Keratinocyte (primary cell): ENCODE results near the gene GABRB1. TPM values are rescaled to one million over a fixed set of nuclear protein-coding genes. Genes with fewer than 3 reads are reported as not detected.

Experiments
- DNase-seq: peaks from one replicate; pipeline ENCODE4 v3.0.0-alpha.2; 2011; ENCODE audit warnings: low read depth, missing footprints, low spot score
- FAIRE-seq: peaks from 2 replicates; lab custom pipeline; 2011; peaks lifted over from hg19 to GRCh38; lab: Jason Lieb, UNC
- H2AFZ ChIP-seq: 2 replicates; pipeline ENCODE4 v1.6.0; 2012; ENCODE audit warnings: low read length, control low read depth, inconsistent platforms; ENCODE audit not compliant: control insufficient read depth
- H3K27ac ChIP-seq: 2 replicates; pipeline ENCODE4 v1.5.1; 2011; ENCODE audit warnings: low read length; ENCODE audit not compliant: control insufficient read depth, insufficient read depth
- H3K27me3 ChIP-seq: 3 replicates; pipeline ENCODE4 v1.6.0; 2011; ENCODE audit warnings: low read length; ENCODE audit not compliant: control insufficient read depth, insufficient read depth; ENCODE audit errors: extremely low read depth
- H3K36me3 ChIP-seq, 2 experiments: 2 replicates in 1 of 2; 3 replicates in 1 of 2; pipeline ENCODE4 v1.5.1; 2011; ENCODE audit warnings: low read length in 2 of 2, mild to moderate bottlenecking in 1 of 2; ENCODE audit not compliant: control insufficient read depth in 2 of 2, insufficient read depth in 2 of 2; ENCODE audit errors: extremely low read depth in 1 of 2
- H3K4me1 ChIP-seq: 3 replicates; pipeline ENCODE4 v1.5.1; 2011; ENCODE audit warnings: low read length; ENCODE audit not compliant: control insufficient read depth, insufficient read depth; ENCODE audit errors: extremely low read depth
- H3K4me2 ChIP-seq: 3 replicates; pipeline ENCODE4 v1.6.0; 2011; ENCODE audit warnings: low read depth, low read length; ENCODE audit not compliant: control insufficient read depth, insufficient read depth; ENCODE audit errors: extremely low read depth
- H3K4me3 ChIP-seq, 3 experiments: fragments of 200-600 bp in 1 of 3; sonication (generic) in 1 of 3; 2 replicates in 2 of 3; 3 replicates in 1 of 3; pipeline ENCODE4 v1.5.1; 2011 to 2016; ENCODE audit warnings: low read length in 3 of 3, mild to moderate bottlenecking in 3 of 3, control low read depth in 2 of 3, inconsistent platforms in 1 of 3, low read depth in 1 of 3, mixed read lengths in 1 of 3, mixed run types in 1 of 3, moderate library complexity in 1 of 3; ENCODE audit not compliant: control insufficient read depth in 2 of 3, insufficient read depth in 2 of 3; ENCODE audit errors: extremely low read depth in 1 of 3
- H3K79me2 ChIP-seq: 2 replicates; pipeline ENCODE4 v1.6.0; 2012; ENCODE audit warnings: low read length; ENCODE audit not compliant: control insufficient read depth, insufficient read depth
- H3K9ac ChIP-seq: 3 replicates; pipeline ENCODE4 v1.6.0; 2011; ENCODE audit warnings: low read length; ENCODE audit not compliant: control insufficient read depth, insufficient read depth; ENCODE audit errors: extremely low read depth
- H3K9me1 ChIP-seq: 3 replicates; pipeline ENCODE4 v1.6.0; 2011; ENCODE audit warnings: low read length; ENCODE audit not compliant: control insufficient read depth, insufficient read depth; ENCODE audit errors: extremely low read depth
- H3K9me3 ChIP-seq: 2 replicates; pipeline ENCODE4 v1.5.1; 2012; ENCODE audit warnings: low read depth, low read length; ENCODE audit not compliant: control insufficient read depth
- H4K20me1 ChIP-seq: 3 replicates; pipeline ENCODE4 v1.6.0; 2011; ENCODE audit warnings: low read length; ENCODE audit not compliant: control insufficient read depth, insufficient read depth; ENCODE audit errors: extremely low read depth
- CTCF ChIP-seq, 3 experiments: IDR thresholded peaks in 1 of 3; conservative IDR thresholded peaks in 1 of 3; optimal IDR thresholded peaks in 1 of 3; 2 replicates in 2 of 3; 3 replicates in 1 of 3; pipeline versions ENCODE3 to v1.5.1; 2011; ENCODE audit warnings: low read length in 3 of 3, mild to moderate bottlenecking in 3 of 3, moderate library complexity in 2 of 3, control low read depth in 1 of 3, inconsistent platforms in 1 of 3; ENCODE audit not compliant: insufficient read depth in 2 of 3; ENCODE audit errors: extremely low read depth in 1 of 3
- EZH2 ChIP-seq: IDR thresholded peaks from one replicate; pipeline ENCODE4 v1.6.1; 2012; ENCODE audit warnings: inconsistent platforms, mild to moderate bottlenecking, low read length, moderate library complexity
- dilution Hi-C: fragments of 300-500 bp; cut with MboI; formaldehyde crosslinking; loops from one replicate; pipeline ENCODE4 v1.7.0; 2020; ENCODE audit warnings: low sequenced_read_pairs; ENCODE audit not compliant: extremely low pct_ligation_motif_present
- polyA plus RNA-seq, 5 experiments: library from polyadenylated mRNA; depleted of rRNA in 3 of 5; stranded (reverse) in 3 of 5; stranded (forward) in 1 of 5; unstranded in 1 of 5; fragments of >200 nt; gene quantifications; 1 replicate in 1 of 5; 2 replicates in 3 of 5; 3 replicates in 1 of 5; pipeline versions ENCODE4 v1.2.1 to v1.2.3, GENCODE V29; 2011 to 2012; ENCODE audit warnings: missing spikeins in 2 of 5, low read depth in 1 of 5, low replicate concordance in 1 of 5

Gene GABRB1
- polyA plus RNA-seq, 1 donor (not counting 4 experiments of a cell fraction or from before 2014, with no cell fraction given), result not detected

DNA sequence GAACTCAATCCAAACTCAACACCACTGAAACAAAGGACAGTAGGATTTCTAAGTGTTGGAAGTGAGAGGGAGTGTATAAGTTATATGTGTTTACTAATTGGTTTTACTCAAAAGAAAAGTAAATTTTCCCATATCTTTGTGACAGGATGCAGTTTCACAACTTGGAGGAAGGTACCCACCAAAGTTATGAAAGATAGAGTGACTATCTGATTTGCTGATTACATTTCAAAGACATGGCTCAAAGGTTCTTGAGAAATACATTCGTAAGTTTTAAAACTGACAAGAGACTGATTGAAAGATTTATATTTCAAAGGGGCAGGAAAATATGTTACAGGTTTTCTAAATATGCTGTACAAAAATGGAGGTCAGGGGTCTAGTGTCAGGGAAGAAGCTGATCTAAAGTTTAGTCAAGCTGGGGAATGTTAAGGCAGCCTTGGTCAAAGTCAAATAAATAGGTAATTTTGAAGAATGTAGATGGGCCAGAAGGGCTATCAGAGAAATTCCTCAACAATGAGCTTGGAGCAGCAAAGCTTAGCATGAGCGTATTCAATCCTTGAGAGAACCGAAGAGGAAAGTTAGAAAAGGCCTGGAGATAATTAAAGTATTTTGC, 441.9 kb downstream of the GABRB1 start:
- H3K9me1 ChIP-seq, result no peaks in the 10 kb centered on the region
- no peaks in the 10 kb centered on the region for H3K79me2 ChIP-seq
- H4K20me1 ChIP-seq, result no peaks in the 10 kb centered on the region
- TF ChIP-seq CTCF (optimal IDR thresholded peaks at IDR 0.05 in 1 of 3, IDR thresholded peaks at IDR 0.05 in 1 of 3, conservative IDR thresholded peaks at IDR 0.05 in 1 of 3; ENCODE audit: extremely low read depth in 1 of 3, insufficient read depth in 2 of 3, low read length in 3 of 3), result no peak
- TF ChIP-seq EZH2, result no peak
- H3K27me3 ChIP-seq, result no peaks in the 10 kb centered on the region
- H3K4me2 ChIP-seq, result no peak overlapping the region
- dilution Hi-C loops, result no loop called here
- peaks cover 13% of the 10 kb centered on the region for H3K4me1 ChIP-seq
- no peak overlapping the region for H2AFZ ChIP-seq
- H3K27ac ChIP-seq, result no peak overlapping the region
- no peaks in the 10 kb centered on the region for H3K9me3 ChIP-seq
- no peak for DNase-seq
- no peak for FAIRE-seq
- H3K4me3 ChIP-seq, result no peak overlapping the region
- H3K9ac ChIP-seq, result no peak overlapping the region
- no peaks in the 10 kb centered on the region for H3K36me3 ChIP-seq

GRCh38 chr4:47474799-47475198, 443.4 kb downstream of the GABRB1 start:
- DNase-seq (no peak), FAIRE-seq (no peak)
- no peak overlapping the region for H3K4me3 ChIP-seq
- no peak overlapping the region for H3K9ac ChIP-seq
- no peaks in the 10 kb centered on the region for H3K9me3 ChIP-seq
- no peaks in the 10 kb centered on the region for H3K36me3 ChIP-seq
- no peaks in the 10 kb centered on the region for H3K9me1 ChIP-seq
- no peaks in the 10 kb centered on the region for H3K27me3 ChIP-seq
- dilution Hi-C loops, result no loop called here
- H4K20me1 ChIP-seq, result no peaks in the 10 kb centered on the region
- no peaks in the 10 kb centered on the region for H3K79me2 ChIP-seq
- no peak overlapping the region for H3K4me2 ChIP-seq
- no peak overlapping the region for H2AFZ ChIP-seq
- H3K27ac ChIP-seq, result no peak overlapping the region
- H3K4me1 ChIP-seq, result peaks cover 18% of the 10 kb centered on the region
- TF ChIP-seq CTCF (optimal IDR thresholded peaks at IDR 0.05 in 1 of 3, IDR thresholded peaks at IDR 0.05 in 1 of 3, conservative IDR thresholded peaks at IDR 0.05 in 1 of 3; ENCODE audit: extremely low read depth in 1 of 3, insufficient read depth in 2 of 3, low read length in 3 of 3) (no peak), EZH2 (no peak)
